ENCODE data around the gene C9orf50. TPM values are rescaled to one million over a fixed set of nuclear protein-coding genes. Genes with fewer than 3 reads are reported as not detected.

The C9orf50 gene
- total and polyA plus RNA-seq, 7 donors, result not detected

GRCh38 chr9:129570450-129571297 is 50.2 kb downstream of the C9orf50 start:
- ATAC-seq (peak in 3 of 4 donors; percentile 9 to 29 (median 22)), DNase-seq (peak; percentile 62 to 69)
- Histone ChIP-seq H3K27ac (peak overlapping the region; percentile 41), H3K4me1 (no peaks in the 10 kb centered on the region), H3K4me3 (no peak overlapping the region), H3K9me3 (no peaks in the 10 kb centered on the region), H3K36me3 (ENCODE audit: insufficient read depth in 1 of 2, low read depth in 1 of 2) (no peaks in the 10 kb centered on the region), H3K27me3 (ENCODE audit: insufficient read depth in 3 of 3, low read length in 2 of 3) (peaks cover 0 to 8% (median 0%) of the 10 kb centered on the region in 3 donors)
- TF ChIP-seq CTCF (IDR thresholded peaks at IDR 0.05), result no peak
- WGBS, 3 donors, result 71 to 78% (median 72%) methylated on average over 14 of the region's 14 CpGs
- intact Hi-C loops (cut with DNase I), result no loop called here

GRCh38 chr9:129569502-129570449 is 51.1 kb downstream of the C9orf50 start:
- peak overlapping the region; percentile 41 for H3K27ac ChIP-seq
- peak overlapping the region; percentile 68 for H3K4me3 ChIP-seq
- intact Hi-C loops (cut with DNase I), result no loop called here
- peaks cover 0 to 8% (median 0%) of the 10 kb centered on the region in 3 donors for H3K27me3 ChIP-seq (ENCODE audit: insufficient read depth in 3 of 3, low read length in 2 of 3)
- ATAC-seq (peak; percentile 34 to 61 (median 50)), DNase-seq (no peak)
- H3K36me3 ChIP-seq (ENCODE audit: insufficient read depth in 1 of 2, low read depth in 1 of 2), result no peaks in the 10 kb centered on the region
- no peaks in the 10 kb centered on the region for H3K4me1 ChIP-seq
- peak; percentile 26 for TF ChIP-seq CTCF (IDR thresholded peaks at IDR 0.05)
- WGBS, 3 donors, result 64 to 69% (median 68%) methylated on average over 7 to 9 of the region's 9 CpGs
- no peaks in the 10 kb centered on the region for H3K9me3 ChIP-seq

GRCh38 chr9:129568560-129569501 is 52.1 kb downstream of the C9orf50 start:
- ATAC-seq (peak in 3 of 4 donors; percentile 30 to 44 (median 38)), DNase-seq (peak; percentile 44 to 67)
- no peak for TF ChIP-seq CTCF (IDR thresholded peaks at IDR 0.05)
- WGBS, 3 donors, result 1 to 16% (median 3%) methylated on average over 18 to 92 of the region's 92 CpGs
- peak overlapping the region; percentile 16 for H3K27ac ChIP-seq
- intact Hi-C loops (cut with DNase I), result no loop called here
- H3K4me3 ChIP-seq, result peak overlapping the region; percentile 68
- H3K4me1 ChIP-seq, result no peaks in the 10 kb centered on the region
- peaks cover 0 to 8% (median 0%) of the 10 kb centered on the region in 3 donors for H3K27me3 ChIP-seq (ENCODE audit: insufficient read depth in 3 of 3, low read length in 2 of 3)
- H3K9me3 ChIP-seq, result no peaks in the 10 kb centered on the region
- H3K36me3 ChIP-seq (ENCODE audit: insufficient read depth in 1 of 2, low read depth in 1 of 2), result no peaks in the 10 kb centered on the region
